ENCODE measurements around the gene ECI2. TPM values are rescaled to one million over a fixed set of nuclear protein-coding genes. Genes with fewer than 3 reads are reported as not detected.

Gene ECI2
- total and polyA plus RNA-seq, 2 of the 13 experiments (the other 11 are each of a cell fraction or from before 2014, with no cell fraction given) = 78.5 to 228 TPM

DNA sequence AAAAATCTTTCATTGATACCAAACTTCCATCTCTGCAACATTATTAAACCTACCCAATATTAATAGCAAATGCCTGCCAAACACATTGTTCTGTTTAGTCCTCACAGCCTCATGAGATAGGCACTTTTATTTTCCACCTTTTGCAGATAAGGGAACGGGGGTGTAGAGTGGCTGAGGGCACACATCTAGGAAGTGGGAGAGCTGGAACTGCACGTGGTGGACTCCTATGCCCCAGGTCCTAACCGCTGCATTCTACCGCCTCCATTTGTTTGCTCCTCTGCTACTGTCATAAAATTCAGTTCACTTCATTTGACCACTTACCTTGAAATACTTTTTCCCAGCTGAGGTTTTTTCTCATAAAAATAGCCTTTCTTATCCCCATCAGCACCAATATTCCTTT lies 64.0 kb downstream of the ECI2 start (continued):
- TF ChIP-seq, protein P1, sequence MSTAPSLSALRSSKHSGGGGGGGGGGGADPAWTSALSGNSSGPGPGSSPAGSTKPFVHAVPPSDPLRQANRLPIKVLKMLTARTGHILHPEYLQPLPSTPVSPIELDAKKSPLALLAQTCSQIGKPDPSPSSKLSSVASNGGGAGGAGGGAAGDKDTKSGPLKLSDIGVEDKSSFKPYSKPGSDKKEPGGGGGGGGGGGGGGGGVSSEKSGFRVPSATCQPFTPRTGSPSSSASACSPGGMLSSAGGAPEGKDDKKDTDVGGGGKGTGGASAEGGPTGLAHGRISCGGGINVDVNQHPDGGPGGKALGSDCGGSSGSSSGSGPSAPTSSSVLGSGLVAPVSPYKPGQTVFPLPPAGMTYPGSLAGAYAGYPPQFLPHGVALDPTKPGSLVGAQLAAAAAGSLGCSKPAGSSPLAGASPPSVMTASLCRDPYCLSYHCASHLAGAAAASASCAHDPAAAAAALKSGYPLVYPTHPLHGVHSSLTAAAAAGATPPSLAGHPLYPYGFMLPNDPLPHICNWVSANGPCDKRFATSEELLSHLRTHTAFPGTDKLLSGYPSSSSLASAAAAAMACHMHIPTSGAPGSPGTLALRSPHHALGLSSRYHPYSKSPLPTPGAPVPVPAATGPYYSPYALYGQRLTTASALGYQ (CRISPR knock-in tag; IDR thresholded peaks at IDR 0.05) = no peak
- no peak for TF ChIP-seq ARNTL (CRISPR knock-in tag; IDR thresholded peaks at IDR 0.05)
- TF ChIP-seq ZNF605 (CRISPR knock-in tag; IDR thresholded peaks at IDR 0.05) = no peak
- no peak for TF ChIP-seq ZMYM4 (CRISPR knock-in tag; IDR thresholded peaks at IDR 0.05)

GRCh38 chr6:4069199-4069598 lies 66.2 kb downstream of the ECI2 start:
- CTCF ChIA-PET (ENCODE audit: low intra/inter-chr PET ratio, low total read pairs) = no interaction called here
- TF ChIP-seq ZNF572 (CRISPR knock-in tag; IDR thresholded peaks at IDR 0.05) (no peak), IKZF1 (IDR thresholded peaks at IDR 0.05) (no peak), CBX1 (IDR thresholded peaks at IDR 0.05; ENCODE audit: low read depth) (no peak), TMF1 (CRISPR knock-in tag; IDR thresholded peaks at IDR 0.05; ENCODE audit: low read depth) (no peak), SSRP1 (CRISPR knock-in tag; IDR thresholded peaks at IDR 0.05) (no peak), NRL (CRISPR knock-in tag; IDR thresholded peaks at IDR 0.05; ENCODE audit: borderline replicate concordance) (no peak), NCOR1 (IDR thresholded peaks at IDR 0.05; ENCODE audit: borderline replicate concordance, low read length) (no peak), SIX1 (CRISPR knock-in tag; IDR thresholded peaks at IDR 0.05; ENCODE audit: borderline replicate concordance) (no peak), SNAI1 (CRISPR knock-in tag; IDR thresholded peaks at IDR 0.05; ENCODE audit: borderline replicate concordance) (no peak)
- TF ChIP-seq, protein P2, sequence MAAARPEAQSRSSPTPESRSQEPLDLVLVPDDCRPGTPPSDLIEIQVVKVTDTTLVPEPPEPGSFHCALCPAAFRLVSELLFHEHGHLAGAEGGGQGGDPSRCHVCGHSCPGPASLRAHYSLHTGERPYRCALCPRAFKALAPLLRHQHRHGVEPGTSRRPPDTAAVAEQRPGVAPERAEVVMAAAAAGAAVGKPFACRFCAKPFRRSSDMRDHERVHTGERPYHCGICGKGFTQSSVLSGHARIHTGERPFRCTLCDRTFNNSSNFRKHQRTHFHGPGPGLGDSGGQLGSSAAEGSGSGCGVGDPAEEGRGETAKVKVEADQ (CRISPR knock-in tag; IDR thresholded peaks at IDR 0.05; ENCODE audit: borderline replicate concordance) = no peak
- TF ChIP-seq, protein P3, sequence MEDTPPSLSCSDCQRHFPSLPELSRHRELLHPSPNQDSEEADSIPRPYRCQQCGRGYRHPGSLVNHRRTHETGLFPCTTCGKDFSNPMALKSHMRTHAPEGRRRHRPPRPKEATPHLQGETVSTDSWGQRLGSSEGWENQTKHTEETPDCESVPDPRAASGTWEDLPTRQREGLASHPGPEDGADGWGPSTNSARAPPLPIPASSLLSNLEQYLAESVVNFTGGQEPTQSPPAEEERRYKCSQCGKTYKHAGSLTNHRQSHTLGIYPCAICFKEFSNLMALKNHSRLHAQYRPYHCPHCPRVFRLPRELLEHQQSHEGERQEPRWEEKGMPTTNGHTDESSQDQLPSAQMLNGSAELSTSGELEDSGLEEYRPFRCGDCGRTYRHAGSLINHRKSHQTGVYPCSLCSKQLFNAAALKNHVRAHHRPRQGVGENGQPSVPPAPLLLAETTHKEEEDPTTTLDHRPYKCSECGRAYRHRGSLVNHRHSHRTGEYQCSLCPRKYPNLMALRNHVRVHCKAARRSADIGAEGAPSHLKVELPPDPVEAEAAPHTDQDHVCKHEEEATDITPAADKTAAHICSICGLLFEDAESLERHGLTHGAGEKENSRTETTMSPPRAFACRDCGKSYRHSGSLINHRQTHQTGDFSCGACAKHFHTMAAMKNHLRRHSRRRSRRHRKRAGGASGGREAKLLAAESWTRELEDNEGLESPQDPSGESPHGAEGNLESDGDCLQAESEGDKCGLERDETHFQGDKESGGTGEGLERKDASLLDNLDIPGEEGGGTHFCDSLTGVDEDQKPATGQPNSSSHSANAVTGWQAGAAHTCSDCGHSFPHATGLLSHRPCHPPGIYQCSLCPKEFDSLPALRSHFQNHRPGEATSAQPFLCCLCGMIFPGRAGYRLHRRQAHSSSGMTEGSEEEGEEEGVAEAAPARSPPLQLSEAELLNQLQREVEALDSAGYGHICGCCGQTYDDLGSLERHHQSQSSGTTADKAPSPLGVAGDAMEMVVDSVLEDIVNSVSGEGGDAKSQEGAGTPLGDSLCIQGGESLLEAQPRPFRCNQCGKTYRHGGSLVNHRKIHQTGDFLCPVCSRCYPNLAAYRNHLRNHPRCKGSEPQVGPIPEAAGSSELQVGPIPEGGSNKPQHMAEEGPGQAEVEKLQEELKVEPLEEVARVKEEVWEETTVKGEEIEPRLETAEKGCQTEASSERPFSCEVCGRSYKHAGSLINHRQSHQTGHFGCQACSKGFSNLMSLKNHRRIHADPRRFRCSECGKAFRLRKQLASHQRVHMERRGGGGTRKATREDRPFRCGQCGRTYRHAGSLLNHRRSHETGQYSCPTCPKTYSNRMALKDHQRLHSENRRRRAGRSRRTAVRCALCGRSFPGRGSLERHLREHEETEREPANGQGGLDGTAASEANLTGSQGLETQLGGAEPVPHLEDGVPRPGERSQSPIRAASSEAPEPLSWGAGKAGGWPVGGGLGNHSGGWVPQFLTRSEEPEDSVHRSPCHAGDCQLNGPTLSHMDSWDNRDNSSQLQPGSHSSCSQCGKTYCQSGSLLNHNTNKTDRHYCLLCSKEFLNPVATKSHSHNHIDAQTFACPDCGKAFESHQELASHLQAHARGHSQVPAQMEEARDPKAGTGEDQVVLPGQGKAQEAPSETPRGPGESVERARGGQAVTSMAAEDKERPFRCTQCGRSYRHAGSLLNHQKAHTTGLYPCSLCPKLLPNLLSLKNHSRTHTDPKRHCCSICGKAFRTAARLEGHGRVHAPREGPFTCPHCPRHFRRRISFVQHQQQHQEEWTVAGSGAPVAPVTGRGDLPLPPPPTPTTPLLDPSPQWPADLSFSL (CRISPR knock-in tag; IDR thresholded peaks at IDR 0.05) = no peak

More at GRCh38 chr6:4069199-4069598, 66.2 kb downstream of the ECI2 start:
- in situ Hi-C loops (cut with HindIII; ENCODE audit: extremely low pct_ligation_motif_present, low pct_unique_long_range_greater_than_20kb) (no loop called here), intact Hi-C loops (cut with micrococcal nuclease; ENCODE audit: unreplicated experiment) (no loop called here)
- H3K27ac ChIP-seq (ENCODE audit: extremely low read length, insufficient read depth, low read length) = no peak overlapping the region
- no peaks in the 10 kb centered on the region for H3K27me3 ChIP-seq (ENCODE audit: control insufficient read depth in 1 of 2, insufficient read depth in 2 of 2, low read length in 2 of 2)
- H3K9me3 ChIP-seq (ENCODE audit: low read length) = no peaks in the 10 kb centered on the region
- POLR2A ChIA-PET = no interaction called here
- ATAC-seq (no peak), DNase-seq (ENCODE audit: low spot score) (no peak), FAIRE-seq (no peak)
- no peak overlapping the region for H3K4me3 ChIP-seq (replicated peaks in 1 of 3; ENCODE audit: insufficient read depth in 1 of 3, low read depth in 2 of 3, low read length in 3 of 3)
- H2AFZ ChIP-seq (ENCODE audit: low read length) = no peak overlapping the region
- WGBS (ENCODE audit: low lambda C conversion rate) = 25% methylated on average over 6 of the region's 6 CpGs
- H3K9ac ChIP-seq (ENCODE audit: insufficient read depth, low read depth, low read length) = no peak overlapping the region
- no peaks in the 10 kb centered on the region for H3K79me2 ChIP-seq (ENCODE audit: insufficient read depth, low read length)
- H4K20me1 ChIP-seq (ENCODE audit: insufficient read depth, low read length) = no peaks in the 10 kb centered on the region
- BruUV-seq (replicated peaks) = no TSS peak
- H3K36me3 ChIP-seq (replicated peaks in 1 of 2; ENCODE audit: control insufficient read depth in 1 of 2, insufficient read depth in 2 of 2, low read length in 2 of 2) = peaks cover 0 to 8% of the 10 kb centered on the region in 2 experiments; a peak in 2 of 5 replicates
- H3K4me1 ChIP-seq (ENCODE audit: insufficient read depth, low read length) = peaks cover 27% of the 10 kb centered on the region
- H3K4me2 ChIP-seq (ENCODE audit: low read depth, low read length) = no peak overlapping the region

Data from HepG2 (cell line).